ENCODE measurements around the gene OR11L1.

OR11L1 gene

DNA sequence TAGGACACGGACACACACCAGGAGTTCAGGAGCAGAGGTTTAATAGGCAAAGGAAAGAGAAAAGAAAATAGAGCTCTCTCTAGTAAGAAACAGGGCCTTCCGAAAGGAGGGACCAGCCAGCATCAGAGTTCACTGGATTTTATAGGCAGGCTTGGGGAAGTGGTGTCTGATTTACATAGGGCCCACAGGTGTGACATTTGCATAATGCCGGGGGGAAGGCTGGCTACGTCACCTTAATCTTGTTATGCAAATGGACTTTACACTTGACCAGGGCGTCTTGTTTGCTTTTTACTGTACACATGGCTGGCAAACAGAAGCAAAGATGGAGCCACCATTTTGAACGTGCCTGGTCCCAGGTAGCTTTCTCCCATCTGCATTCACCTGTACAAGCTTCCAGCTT is 17.7 kb downstream of the OR11L1 start, which contains the start of gene OR14A16:
OR14A16 (minus strand) TSS at position 97 of the 400 bp plus-strand sequence. CDS start 8,390 bp downstream, outside the sequence.
- 69% methylated on average over 6 of the region's 6 CpGs for WGBS, 2 experiments
- H3K9me3 ChIP-seq (ENCODE audit: control insufficient read depth, low read length) = peaks cover 4% of the 10 kb centered on the region
- no peak within 1 kb of the TSS for H3K27ac ChIP-seq (ENCODE audit: insufficient read depth, low read depth, low read length, poor library complexity, severe bottlenecking)
- no peak within 1 kb of the TSS for H3K4me3 ChIP-seq (ENCODE audit: insufficient read depth, low read depth, low read length)
- H3K36me3 ChIP-seq (ENCODE audit: control insufficient read depth, insufficient read depth, low read length) = no peaks in the 10 kb centered on the region
- H3K27me3 ChIP-seq (ENCODE audit: control insufficient read depth, insufficient read depth, low read length, poor library complexity, severe bottlenecking) = no peaks in the 10 kb centered on the region
- H3K4me1 ChIP-seq (ENCODE audit: control insufficient read depth, insufficient read depth, low read length) = no peaks in the 10 kb centered on the region

GRCh38 chr1:247822060-247822459 is 19.6 kb downstream of the OR11L1 start:
- 67 to 68% methylated on average over 1 to 2 of the region's 2 CpGs for WGBS, 2 experiments
- Histone ChIP-seq H3K27ac (ENCODE audit: insufficient read depth, low read depth, low read length, poor library complexity, severe bottlenecking) (no peak overlapping the region), H3K4me1 (ENCODE audit: control insufficient read depth, insufficient read depth, low read length) (no peaks in the 10 kb centered on the region), H3K27me3 (ENCODE audit: control insufficient read depth, insufficient read depth, low read length, poor library complexity, severe bottlenecking) (no peaks in the 10 kb centered on the region), H3K4me3 (ENCODE audit: insufficient read depth, low read depth, low read length) (no peak overlapping the region), H3K9me3 (ENCODE audit: control insufficient read depth, low read length) (peaks cover 4% of the 10 kb centered on the region), H3K36me3 (ENCODE audit: control insufficient read depth, insufficient read depth, low read length) (no peaks in the 10 kb centered on the region)

GRCh38 chr1:247812637-247813036 is 29.1 kb downstream of the OR11L1 start:
- Histone ChIP-seq H3K4me1 (ENCODE audit: control insufficient read depth, insufficient read depth, low read length) (no peaks in the 10 kb centered on the region), H3K4me3 (ENCODE audit: insufficient read depth, low read depth, low read length) (no peak overlapping the region), H3K9me3 (ENCODE audit: control insufficient read depth, low read length) (peaks cover 2% of the 10 kb centered on the region), H3K27ac (ENCODE audit: insufficient read depth, low read depth, low read length, poor library complexity, severe bottlenecking) (no peak overlapping the region), H3K36me3 (ENCODE audit: control insufficient read depth, insufficient read depth, low read length) (no peaks in the 10 kb centered on the region), H3K27me3 (ENCODE audit: control insufficient read depth, insufficient read depth, low read length, poor library complexity, severe bottlenecking) (no peaks in the 10 kb centered on the region)
- 45 to 47% methylated on average over 2 of the region's 2 CpGs for WGBS, 2 experiments

DNA sequence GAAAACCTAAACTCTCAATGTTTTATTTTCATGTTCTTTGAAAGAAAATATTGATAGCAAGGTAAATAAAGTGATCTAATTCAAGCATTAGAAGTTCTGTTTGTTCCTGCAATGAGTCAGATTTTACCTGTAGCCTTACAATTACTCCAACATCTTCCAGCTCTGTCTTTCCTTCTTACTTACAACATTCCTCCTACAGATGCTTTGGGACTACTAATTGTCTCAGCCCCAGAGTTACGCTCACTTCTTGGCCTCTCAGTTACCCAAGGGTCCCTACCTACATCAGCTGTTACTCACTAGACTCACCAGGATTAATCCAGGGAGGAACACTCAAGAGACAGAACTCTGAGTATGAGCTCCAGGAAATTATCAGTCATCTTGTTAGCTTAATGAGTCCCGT is 44.2 kb downstream of the OR11L1 start:
- 32 to 40% methylated on average over 2 of the region's 2 CpGs for WGBS, 2 experiments
- Histone ChIP-seq H3K4me1 (ENCODE audit: control insufficient read depth, insufficient read depth, low read length) (no peaks in the 10 kb centered on the region), H3K9me3 (ENCODE audit: control insufficient read depth, low read length) (peaks cover 8% of the 10 kb centered on the region), H3K36me3 (ENCODE audit: control insufficient read depth, insufficient read depth, low read length) (no peaks in the 10 kb centered on the region), H3K27me3 (ENCODE audit: control insufficient read depth, insufficient read depth, low read length, poor library complexity, severe bottlenecking) (no peaks in the 10 kb centered on the region), H3K4me3 (ENCODE audit: insufficient read depth, low read depth, low read length) (no peak overlapping the region), H3K27ac (ENCODE audit: insufficient read depth, low read depth, low read length, poor library complexity, severe bottlenecking) (no peak overlapping the region)
